ENCODE measurements around the gene MUC2.

The MUC2 gene

GRCh38 chr11:1121813-1122663 is 47.4 kb downstream of the MUC2 start:
- no peak for DNase-seq

DNA sequence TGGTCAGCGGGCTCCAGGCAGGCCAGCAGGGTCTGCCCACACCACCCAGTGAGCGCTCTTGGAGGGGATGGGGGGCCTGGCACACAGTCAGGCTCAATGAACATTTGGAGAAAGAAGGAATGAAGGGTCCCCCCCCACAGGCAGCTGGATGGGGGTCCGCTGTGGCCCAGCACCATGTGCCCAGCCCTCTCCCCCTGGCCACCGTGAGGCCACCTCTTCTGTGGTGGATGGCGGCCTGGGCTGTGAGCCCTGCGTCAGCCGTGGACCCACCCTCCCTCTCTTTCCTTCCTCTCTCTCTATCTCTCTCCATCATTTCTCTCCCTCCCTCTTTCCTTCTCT is 48.0 kb downstream of the MUC2 start:
- DNase-seq: no peak

GRCh38 chr11:1123970-1124369 is 49.3 kb downstream of the MUC2 start:
- DNase-seq: no peak

Measured in C1 segment of cervical spinal cord (tissue), 14 donors.